Activated CD4-positive, alpha-beta T cell treated with anti-CD3 and anti-CD28 coated beads, Interleukin-10, Interleukin-2, amounts not matched to agents 100 ng/mL and 50 ng/mL, durations not matched to agents 16 hours and 8 hours (primary cell): ENCODE measurements around the gene SPTBN1.
"Not testable (repeated sequence)": the region's sequence is repeated elsewhere in the genome, so short reads cannot be mapped to it uniquely, and the experiment has no call there.

ENCODE experiments used
- DNase-seq: peaks from one replicate; pipeline ENCODE4 v3.0.0-alpha.2; 2020

Gene SPTBN1

GRCh38 chr2:54678719-54679118 is 222.6 kb downstream of the SPTBN1 start:
- DNase-seq = no peak

DNA sequence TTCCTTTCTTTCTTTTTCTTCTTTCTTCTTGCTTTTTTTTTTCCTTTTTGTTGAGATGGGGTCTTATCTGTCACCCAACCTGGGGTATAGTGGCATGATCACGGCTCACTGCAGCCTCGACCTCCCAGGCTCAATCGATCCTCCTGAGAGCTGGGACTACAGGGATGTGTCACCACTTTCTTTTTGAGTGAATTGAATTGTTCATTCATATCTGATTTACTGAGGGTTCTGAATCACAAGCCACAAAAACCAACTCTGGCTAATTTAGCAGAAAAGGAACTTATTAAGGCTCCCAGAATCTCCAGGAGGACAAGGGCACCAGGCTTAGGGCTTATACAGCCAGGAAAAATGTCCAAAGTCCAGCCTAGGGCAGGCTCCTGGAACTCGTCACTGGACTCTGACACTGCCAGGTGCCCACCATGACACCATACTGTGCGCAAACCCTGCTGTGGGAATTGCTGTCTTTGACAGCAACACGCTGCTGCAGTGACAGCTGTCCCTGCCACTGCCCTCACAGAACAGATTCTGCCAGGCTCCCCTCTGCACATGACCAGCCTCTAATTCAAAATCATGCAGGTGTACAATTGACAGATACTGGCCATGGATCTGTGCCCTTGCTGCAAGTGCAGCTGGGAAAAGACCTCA is 224.4 kb downstream of the SPTBN1 start:
- DNase-seq = peak; percentile 91

DNA sequence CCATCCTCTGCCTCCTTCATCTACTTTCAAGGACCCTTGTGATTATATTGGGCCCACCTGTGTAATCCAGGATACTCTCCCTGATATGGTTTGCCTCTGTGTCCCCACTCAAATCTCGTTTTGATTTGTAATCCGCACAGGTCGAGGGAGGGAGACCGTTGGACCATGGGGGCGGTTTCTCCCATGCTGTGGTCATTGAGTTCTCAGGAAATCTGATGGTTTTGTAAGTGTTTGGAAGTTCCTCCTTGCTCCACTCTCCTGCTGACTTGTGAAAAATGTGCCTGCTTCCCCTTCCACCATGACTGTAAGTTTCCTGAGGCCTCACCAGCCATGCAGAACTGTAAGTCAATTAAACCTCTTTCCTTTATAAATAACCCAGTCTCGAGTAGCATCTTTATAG is 225.3 kb downstream of the SPTBN1 start:
- DNase-seq = no peak

DNA sequence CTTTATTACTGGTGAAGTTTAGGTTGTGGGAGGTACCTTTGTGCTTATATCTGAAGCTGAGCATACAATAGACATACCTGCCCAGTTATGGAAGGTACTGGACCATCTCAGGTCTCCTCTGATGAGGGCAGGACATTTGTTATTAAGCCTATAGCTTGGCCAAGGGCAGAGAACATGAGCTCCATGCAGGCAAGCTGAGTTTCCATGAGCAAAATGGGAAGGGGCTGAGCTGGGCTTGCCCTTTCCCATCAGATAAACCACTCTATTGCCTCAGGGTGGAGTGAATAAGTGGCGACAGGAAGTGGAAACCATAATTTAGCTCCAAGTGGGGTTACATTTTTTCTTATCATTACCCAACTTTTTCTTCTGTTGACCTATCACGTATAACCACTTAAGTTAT is 227.5 kb downstream of the SPTBN1 start:
- DNase-seq = no peak

DNA sequence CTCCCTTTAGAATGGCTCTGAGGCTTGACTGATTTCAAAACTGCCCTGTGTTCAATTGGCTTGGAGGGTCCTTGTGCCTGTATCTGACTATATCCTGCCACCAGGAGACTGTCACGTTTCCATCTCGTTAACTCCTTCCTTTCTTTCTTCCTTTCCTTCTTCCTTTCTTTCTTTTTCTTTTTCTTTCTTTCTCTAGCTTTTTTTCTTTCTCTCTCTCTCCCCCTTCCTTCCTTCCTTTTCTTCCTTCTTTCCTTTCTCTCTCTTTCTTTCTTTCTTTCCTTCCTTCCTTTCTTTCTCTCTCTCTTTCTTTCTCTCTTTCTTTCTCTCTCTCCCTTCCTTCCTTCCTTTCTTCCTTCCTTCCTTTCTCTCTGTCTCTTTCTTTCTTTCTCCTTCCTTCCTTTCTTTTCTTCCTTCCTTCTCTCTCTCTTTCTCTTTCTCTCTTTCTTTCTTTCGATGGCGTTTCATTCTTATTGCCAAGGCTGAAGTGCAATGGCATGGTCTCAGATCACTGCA is 229.2 kb downstream of the SPTBN1 start:
- DNase-seq = no peak

- peak; percentile 46 for DNase-seq
Measured at GRCh38 chr2:54687595-54688152, 231.5 kb downstream of the SPTBN1 start.

- no peak for DNase-seq
Measured at GRCh38 chr2:54691445-54692135, 235.5 kb downstream of the SPTBN1 start.

GRCh38 chr2:54692556-54692955 is 236.4 kb downstream of the SPTBN1 start:
- DNase-seq = no peak

DNA sequence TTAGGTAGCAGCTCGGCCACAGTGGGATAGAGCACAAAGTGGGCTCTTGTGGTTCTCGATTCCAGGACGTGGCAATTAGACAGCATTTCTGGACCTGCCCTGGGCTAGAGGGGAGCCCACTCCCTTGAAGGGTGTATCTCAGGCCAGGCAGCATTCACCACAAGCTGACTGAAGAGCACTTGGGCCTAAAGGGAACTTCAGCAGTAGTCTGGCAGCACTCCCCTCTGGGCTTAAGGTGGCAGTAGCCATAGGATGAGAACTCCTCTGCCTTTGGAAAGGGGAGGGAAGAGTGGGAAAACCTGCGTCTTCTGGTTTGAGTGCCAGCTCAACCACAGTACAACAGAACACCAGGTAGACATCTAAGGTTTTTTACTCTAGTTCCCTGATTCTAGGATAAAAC is 239.3 kb downstream of the SPTBN1 start:
- no peak for DNase-seq

- DNase-seq = no peak
Measured at GRCh38 chr2:54697934-54698333, 241.8 kb downstream of the SPTBN1 start.

DNA sequence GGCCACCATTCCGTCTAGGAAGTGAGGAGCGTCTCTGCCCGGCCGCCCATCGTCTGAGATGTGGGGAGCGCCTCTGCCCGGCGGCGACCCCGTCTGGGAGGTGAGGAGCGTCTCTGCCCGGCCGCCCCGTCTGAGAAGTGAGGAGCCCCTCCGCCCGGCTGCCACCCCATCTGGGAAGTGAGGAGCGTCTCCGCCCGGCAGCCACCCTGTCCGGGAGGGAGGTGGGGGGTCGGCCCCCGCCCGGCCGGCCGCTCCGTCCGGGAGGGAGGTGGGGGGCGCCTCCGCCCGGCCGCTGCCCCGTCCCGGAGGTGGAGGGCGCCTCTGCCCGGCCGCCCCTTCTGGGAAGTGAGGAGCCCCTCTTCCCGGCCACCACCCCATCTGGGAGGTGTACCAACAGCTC is 242.8 kb downstream of the SPTBN1 start:
- not testable (repeated sequence) for DNase-seq

GRCh38 chr2:54699665-54700064 is 243.5 kb downstream of the SPTBN1 start:
- no peak for DNase-seq

- no peak for DNase-seq
Measured at GRCh38 chr2:54701029-54701428, 244.9 kb downstream of the SPTBN1 start.

GRCh38 chr2:54704238-54704637 is 248.1 kb downstream of the SPTBN1 start:
- no peak for DNase-seq

DNA sequence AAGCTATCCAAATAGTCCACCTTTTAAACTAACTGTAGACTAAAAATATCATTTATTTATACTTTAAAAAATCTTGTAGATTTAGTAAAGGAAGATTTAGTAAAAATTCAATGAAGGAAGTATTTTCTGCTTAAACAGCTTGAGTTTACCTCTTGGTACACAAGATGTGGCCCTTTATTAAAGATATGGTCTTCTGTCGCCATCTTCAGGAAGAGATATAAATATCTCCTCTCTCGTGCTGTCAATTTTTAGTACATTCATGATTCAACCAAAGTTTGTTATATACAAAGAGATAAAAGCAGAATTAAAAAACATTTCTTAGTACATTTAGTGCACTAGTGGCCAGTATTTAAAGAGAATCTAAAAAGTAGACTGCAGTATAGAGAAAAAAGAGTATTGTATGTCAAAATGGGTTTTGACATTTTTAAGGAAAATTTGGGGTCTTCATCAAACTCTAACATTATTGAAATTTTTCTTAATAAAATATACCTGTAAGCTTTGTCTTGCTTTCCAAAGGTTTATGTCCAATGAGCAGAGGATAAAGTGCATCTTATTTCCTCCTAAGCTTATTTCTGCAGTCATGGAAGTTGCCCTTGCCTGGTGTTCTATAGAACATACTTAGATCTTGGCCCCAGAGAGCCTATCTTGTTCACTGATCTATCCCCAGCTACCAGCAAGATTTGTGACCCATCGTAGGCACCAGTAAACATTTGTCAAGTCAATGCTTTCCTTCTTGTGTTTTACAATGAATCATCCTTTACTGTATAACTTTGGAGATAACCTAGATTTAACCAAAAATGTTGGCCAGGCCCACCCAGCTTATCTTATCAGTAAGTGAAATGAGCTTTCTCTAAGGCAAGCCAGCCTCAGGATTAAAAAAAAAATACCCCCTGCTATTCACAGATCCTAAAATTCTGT is 248.8 kb downstream of the SPTBN1 start:
- peak; percentile 61 for DNase-seq

DNA sequence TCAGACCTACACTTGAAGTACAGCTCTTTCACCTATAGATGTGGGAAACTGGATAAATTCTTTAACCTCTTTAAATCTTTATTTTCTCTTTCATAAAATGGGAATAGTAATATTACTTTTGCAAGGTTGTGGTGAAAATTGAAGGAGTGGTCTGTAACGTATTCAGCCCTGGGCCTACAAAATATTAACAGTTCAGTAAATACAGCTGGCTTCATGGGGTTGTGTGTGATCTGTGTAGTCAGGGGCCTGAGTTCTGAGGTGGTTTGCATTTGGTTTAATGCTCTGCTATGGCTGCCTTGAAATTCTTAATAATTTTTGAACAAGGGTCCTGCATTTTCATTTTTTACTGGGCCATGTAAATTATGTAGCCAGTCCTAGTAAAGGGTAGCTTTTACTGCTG is 250.5 kb downstream of the SPTBN1 start:
- no peak for DNase-seq

DNA sequence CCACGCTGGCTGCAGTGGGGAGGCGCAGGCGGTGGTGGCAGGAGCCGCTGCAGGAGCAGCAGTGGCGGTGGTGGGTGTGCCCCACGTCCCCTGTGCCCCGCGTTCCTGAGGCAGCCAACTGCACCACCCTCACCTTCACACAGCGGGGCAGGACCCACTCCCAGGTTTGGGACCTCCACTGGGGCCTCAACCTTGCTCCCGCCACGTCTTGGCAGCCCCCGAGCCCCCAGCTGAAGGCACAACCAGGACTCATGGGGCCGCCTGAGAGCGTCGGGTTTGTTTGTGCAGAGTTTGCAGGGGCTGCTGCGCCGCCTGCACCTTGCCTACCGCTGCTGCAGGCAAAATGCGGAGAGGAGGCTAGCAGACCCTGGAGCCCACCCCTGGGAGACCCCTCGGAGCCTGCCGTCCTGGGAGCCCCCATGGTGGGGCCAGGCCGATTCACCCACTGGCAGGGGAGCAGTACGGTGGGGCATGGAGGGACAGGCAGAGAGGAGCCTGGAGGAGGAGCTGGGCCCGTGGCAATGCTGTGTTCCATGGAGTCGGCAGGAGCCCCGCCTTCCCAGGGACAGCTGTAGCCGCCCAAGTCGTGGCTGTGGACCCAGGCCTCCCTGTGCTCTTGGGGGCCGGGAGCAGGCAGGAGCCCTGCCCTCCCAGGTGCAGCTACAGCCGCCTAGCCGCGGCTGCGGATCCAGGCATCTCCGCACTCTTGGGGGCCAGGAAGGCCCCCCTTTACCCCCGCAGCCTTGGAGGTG is 252.6 kb downstream of the SPTBN1 start:
- no peak for DNase-seq

- DNase-seq = no peak
Measured at GRCh38 chr2:54709336-54709809, 253.2 kb downstream of the SPTBN1 start.

- DNase-seq = no peak
Measured at GRCh38 chr2:54710216-54710615, 254.1 kb downstream of the SPTBN1 start.

DNA sequence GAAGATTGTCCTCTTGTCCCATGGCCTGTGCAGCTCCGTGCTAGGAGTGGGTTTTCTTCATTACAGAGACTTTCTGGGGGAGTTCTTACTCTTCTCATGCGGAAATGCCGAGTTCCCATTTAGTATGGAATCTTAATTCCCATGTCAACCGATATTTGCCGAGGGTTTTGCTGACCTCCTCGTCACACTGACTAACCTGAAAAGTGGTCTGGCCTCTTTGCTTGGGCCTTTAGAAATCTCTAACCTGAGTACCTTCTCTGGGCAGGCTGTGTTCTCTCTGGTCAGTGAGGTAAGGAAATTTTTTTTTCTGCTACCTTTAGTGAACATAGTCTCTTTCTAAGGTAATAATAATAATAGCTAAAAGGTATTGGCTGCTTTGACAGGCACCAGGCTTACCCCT is 256.4 kb downstream of the SPTBN1 start:
- no peak for DNase-seq

- DNase-seq = no peak
Measured at GRCh38 chr2:54714996-54715395, 258.9 kb downstream of the SPTBN1 start.

DNA sequence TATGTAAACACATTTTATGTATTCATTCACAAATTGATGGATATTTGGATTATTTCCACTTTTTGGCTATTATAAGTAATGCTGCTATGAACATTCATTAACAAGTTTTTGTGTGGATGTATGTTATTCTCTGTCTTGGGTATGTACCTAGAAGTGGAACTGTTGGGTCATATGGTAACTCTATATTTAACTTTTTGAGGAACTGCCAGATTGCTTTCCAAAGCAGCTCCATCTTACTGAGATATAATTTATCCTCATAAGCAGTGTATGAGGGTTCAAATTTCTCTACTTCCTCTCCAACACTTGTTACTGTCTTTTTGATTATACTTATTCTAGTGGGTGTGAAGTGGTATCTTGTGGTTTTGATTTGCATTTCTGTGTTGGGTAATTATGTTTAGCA is 260.2 kb downstream of the SPTBN1 start:
- DNase-seq = no peak
